MV-4-11 (cell line): ENCODE measurements around the gene DTX4.

Source experiments
- DNase-seq: peaks from one replicate; lab custom pipeline; 2025; lab: John Stamatoyannopoulos, UW

DTX4 gene

GRCh38 chr11:59192446-59193020 is 20.6 kb downstream of the DTX4 start:
- no peak for DNase-seq

- DNase-seq: no peak
Measured at GRCh38 chr11:59193587-59194130, 21.7 kb downstream of the DTX4 start.

- DNase-seq: no peak
Measured at GRCh38 chr11:59195586-59195985, 23.7 kb downstream of the DTX4 start.

- DNase-seq: no peak
Measured at GRCh38 chr11:59196777-59197176, 24.8 kb downstream of the DTX4 start.

GRCh38 chr11:59197991-59198390 is 26.1 kb downstream of the DTX4 start:
- no peak for DNase-seq

- no peak for DNase-seq
Measured at GRCh38 chr11:59198726-59199125, 26.8 kb downstream of the DTX4 start.

- peak; percentile 64 for DNase-seq
Measured at GRCh38 chr11:59199546-59200422, 27.9 kb downstream of the DTX4 start.

- no peak for DNase-seq
Measured at GRCh38 chr11:59200423-59200746, 28.5 kb downstream of the DTX4 start.

GRCh38 chr11:59201353-59201752 is 29.4 kb downstream of the DTX4 start:
- no peak for DNase-seq

GRCh38 chr11:59204746-59205145 is 32.8 kb downstream of the DTX4 start:
- DNase-seq: no peak

- DNase-seq: no peak
Measured at GRCh38 chr11:59205648-59206047, 33.7 kb downstream of the DTX4 start.

- peak; percentile 30 for DNase-seq
Measured at GRCh38 chr11:59206635-59207034, 34.7 kb downstream of the DTX4 start.

GRCh38 chr11:59207988-59208451 is 36.1 kb downstream of the DTX4 start:
- DNase-seq: peak; percentile 65

- no peak for DNase-seq
Measured at GRCh38 chr11:59208956-59209355, 37.0 kb downstream of the DTX4 start.

GRCh38 chr11:59212222-59212621 is 40.3 kb downstream of the DTX4 start:
- DNase-seq: no peak

GRCh38 chr11:59212744-59213631 is 41.1 kb downstream of the DTX4 start, which contains the start of gene MPEG1:
TSS of gene MPEG1 (minus strand) at chr11:59212927. CDS start at chr11:59212865, 62 bp downstream.
- DNase-seq: peak; percentile 94

- no peak for DNase-seq
Measured at GRCh38 chr11:59214141-59214893, 42.4 kb downstream of the DTX4 start.

- peak; percentile 100 for DNase-seq
Measured at GRCh38 chr11:59216641-59217564, 45.0 kb downstream of the DTX4 start.

GRCh38 chr11:59218319-59218718 is 46.4 kb downstream of the DTX4 start:
- DNase-seq: peak; percentile 10

- DNase-seq: peak; percentile 36
Measured at GRCh38 chr11:59218893-59219292, 47.0 kb downstream of the DTX4 start.
